ENCODE measurements around the gene ZNF536. TPM values are rescaled to one million over a fixed set of nuclear protein-coding genes. Genes with fewer than 3 reads are reported as not detected.

ZNF536 gene
- total and polyA plus RNA-seq, 2 of the 13 experiments (the other 11 are each of a cell fraction or from before 2014, with no cell fraction given) = not detected

- TF ChIP-seq TOPORS (CRISPR knock-in tag; IDR thresholded peaks at IDR 0.05) (no peak), SIN3B (IDR thresholded peaks at IDR 0.05; ENCODE audit: low read length) (no peak), ZSCAN31 (CRISPR knock-in tag; IDR thresholded peaks at IDR 0.05; ENCODE audit: low read depth) (no peak), NFE2 (CRISPR knock-in tag; IDR thresholded peaks at IDR 0.05) (no peak), ZNF232 (CRISPR knock-in tag; IDR thresholded peaks at IDR 0.05; ENCODE audit: borderline replicate concordance) (no peak), ZBTB4 (CRISPR knock-in tag; IDR thresholded peaks at IDR 0.05; ENCODE audit: borderline replicate concordance) (no peak)
These were observed 157.7 kb downstream of the ZNF536 start (continued) for GRCh38 chr19:30529876-30530275.

- ChIA-PET POLR2A (no interaction called here), CTCF (ENCODE audit: low intra/inter-chr PET ratio, low total read pairs) (no interaction called here)
- Histone ChIP-seq H3K36me3 (replicated peaks in 1 of 2; ENCODE audit: control insufficient read depth in 1 of 2, insufficient read depth in 2 of 2, low read length in 2 of 2) (no peaks in the 10 kb centered on the region), H3K4me1 (ENCODE audit: insufficient read depth, low read length) (no peaks in the 10 kb centered on the region), H3K4me2 (ENCODE audit: low read depth, low read length) (no peak overlapping the region), H3K27me3 (ENCODE audit: control insufficient read depth in 1 of 2, insufficient read depth in 2 of 2, low read length in 2 of 2) (no peaks in the 10 kb centered on the region; a peak in 2 of 5 replicates), H2AFZ (ENCODE audit: low read length) (no peak overlapping the region), H3K79me2 (ENCODE audit: insufficient read depth, low read length) (no peaks in the 10 kb centered on the region), H3K27ac (ENCODE audit: extremely low read length, insufficient read depth, low read length) (no peak overlapping the region), H4K20me1 (ENCODE audit: insufficient read depth, low read length) (no peaks in the 10 kb centered on the region), H3K9ac (ENCODE audit: insufficient read depth, low read depth, low read length) (no peak overlapping the region), H3K4me3 (replicated peaks in 1 of 3; ENCODE audit: insufficient read depth in 1 of 3, low read depth in 2 of 3, low read length in 3 of 3) (no peak overlapping the region), H3K9me3 (ENCODE audit: low read length) (no peaks in the 10 kb centered on the region)
- FAIRE-seq (no peak), DNase-seq (ENCODE audit: low spot score) (no peak), ATAC-seq (no peak)
- in situ Hi-C loops (cut with HindIII; ENCODE audit: extremely low pct_ligation_motif_present, low pct_unique_long_range_greater_than_20kb) (no loop called here), intact Hi-C loops (cut with micrococcal nuclease; ENCODE audit: unreplicated experiment) (no loop called here)
- no TSS peak for BruUV-seq (replicated peaks)
- TF ChIP-seq ZBTB38 (CRISPR knock-in tag; IDR thresholded peaks at IDR 0.05) (no peak), MZF1 (CRISPR knock-in tag; IDR thresholded peaks at IDR 0.05; ENCODE audit: borderline replicate concordance) (no peak), ZNF407 (CRISPR knock-in tag; IDR thresholded peaks at IDR 0.05; ENCODE audit: not compliant biosample characterization) (no peak)
- WGBS (ENCODE audit: low lambda C conversion rate) = 25% methylated on average over 4 of the region's 6 CpGs
These were observed 158.6 kb downstream of the ZNF536 start for GRCh38 chr19:30530751-30531150.
